Endodermal cell (in vitro differentiated cells): Measurements from ENCODE around the gene RYR2. TPM values are rescaled to one million over a fixed set of nuclear protein-coding genes. Genes with fewer than 3 reads are reported as not detected.
A peak's percentile ranks its signal among the peaks of the same experiment; 100 is the strongest.
"Not testable (repeated sequence)": the region's sequence is repeated elsewhere in the genome, so short reads cannot be mapped to it uniquely, and the experiment has no call there.

Experiments used
- DNase-seq: peaks from one replicate; pipeline ENCODE4 v3.0.0-alpha.2; 2017
- H3K27ac ChIP-seq: 2 replicates; pipeline ENCODE4 v1.5.1; 2013; ENCODE audit warnings: mild to moderate bottlenecking, low read depth, low read length, moderate library complexity
- H3K27me3 ChIP-seq: 2 replicates; pipeline ENCODE4 v1.6.1; 2013; ENCODE audit warnings: mild to moderate bottlenecking, low read length, moderate library complexity; ENCODE audit not compliant: insufficient read depth, control insufficient read depth, poor library complexity, severe bottlenecking
- H3K36me3 ChIP-seq: 2 replicates; pipeline ENCODE4 v1.7.0; 2013; ENCODE audit warnings: mild to moderate bottlenecking, low read length, moderate library complexity; ENCODE audit not compliant: control insufficient read depth, insufficient read depth
- H3K4me1 ChIP-seq: one replicate; pipeline ENCODE4 v1.7.0; 2013; ENCODE audit warnings: low read length; ENCODE audit not compliant: control insufficient read depth, insufficient read depth
- H3K4me3 ChIP-seq: 2 replicates; pipeline ENCODE4 v1.5.1; 2013; ENCODE audit warnings: mild to moderate bottlenecking, low read length, moderate library complexity
- H3K9ac ChIP-seq: 2 replicates; pipeline ENCODE4 v1.6.1; 2013; ENCODE audit warnings: mild to moderate bottlenecking, low read length, moderate library complexity; ENCODE audit not compliant: poor library complexity, severe bottlenecking; ENCODE audit errors: extremely low read depth
- H3K9me3 ChIP-seq: 2 replicates; pipeline ENCODE4 v1.6.1; 2013; ENCODE audit warnings: mild to moderate bottlenecking, low read length, moderate library complexity; ENCODE audit not compliant: control insufficient read depth
- H3K27ac Mint-ChIP-seq: 2 replicates; pipeline ENCODE4 v1.8.0; 2020; ENCODE audit warnings: mixed read lengths
- H3K27me3 Mint-ChIP-seq: 2 replicates; pipeline ENCODE4 v1.8.0; 2021; ENCODE audit warnings: mild to moderate bottlenecking, mixed read lengths; ENCODE audit not compliant: insufficient read depth
- H3K36me3 Mint-ChIP-seq: 2 replicates; pipeline ENCODE4 v1.8.0; 2020; ENCODE audit warnings: low read depth, mixed read lengths
- H3K4me1 Mint-ChIP-seq: 2 replicates; pipeline ENCODE4 v1.8.0; 2020; ENCODE audit warnings: mixed read lengths
- H3K4me3 Mint-ChIP-seq: 2 replicates; pipeline ENCODE4 v1.8.0; 2020; ENCODE audit warnings: mild to moderate bottlenecking, moderate library complexity, mixed read lengths
- H3K9me3 Mint-ChIP-seq: 2 replicates; pipeline ENCODE4 v1.8.0; 2020; ENCODE audit warnings: mild to moderate bottlenecking, mixed read lengths
- CTCF ChIP-seq: fragments of 200-600 bp; sonication (generic); conservative IDR thresholded peaks from 2 replicates; pipeline ENCODE4 v1.5.0; 2021; ENCODE audit warnings: antibody characterized with exemption, mild to moderate bottlenecking
- WGBS, 2 experiments: methylation state at CpG; one replicate each; pipeline versions ENCODE4 v1.1.5 to v1.1.7; 2013; ENCODE audit warnings: missing lambda C conversion rate in 2 of 2, mixed read lengths in 1 of 2; ENCODE audit not compliant: insufficient coverage in 1 of 2, insufficient read length in 1 of 2; 5-methylcytosine and 5-hydroxymethylcytosine counted together
- total RNA-seq, 2 donors: library from RNA; stranded (reverse); fragmentation: NEBNext Ultra II Directional in 1 of 2; extraction: Animal tissue kit (Norgen Biotek cat#: 25700) in 1 of 2; gene quantifications; 2 replicates in 1 of 2; 3 replicates in 1 of 2; pipeline ENCODE4 v1.2.1, GENCODE V29; 2021

Gene RYR2
- total RNA-seq, 2 donors from 2014 or later = 0.95 to 2.4 TPM

- H3K27ac Mint-ChIP-seq = no peak overlapping the region
Measured at GRCh38 chr1:237591353-237591752, 549.4 kb downstream of the RYR2 start.

GRCh38 chr1:237603036-237603568, 561.1 kb downstream of the RYR2 start:
- H3K36me3 ChIP-seq, H3K4me1 ChIP-seq, H3K27ac Mint-ChIP-seq, H3K27me3 ChIP-seq, H3K9me3 Mint-ChIP-seq, DNase-seq, H3K9me3 ChIP-seq, H3K4me1 Mint-ChIP-seq, H3K4me3 Mint-ChIP-seq, H3K4me3 ChIP-seq, H3K27ac ChIP-seq, H3K36me3 Mint-ChIP-seq, H3K27me3 Mint-ChIP-seq, H3K9ac ChIP-seq: not testable (repeated sequence)
- 86 to 95% methylated on average over 13 to 15 of the region's 15 CpGs for WGBS, 2 experiments

More at GRCh38 chr1:237591353-237591752, 549.4 kb downstream of the RYR2 start:
- Mint-ChIP-seq H3K27me3 (no peaks in the 10 kb centered on the region), H3K4me3 (no peak overlapping the region), H3K4me1 (no peaks in the 10 kb centered on the region), H3K9me3 (peaks cover 1% of the 10 kb centered on the region), H3K36me3 (peaks cover 6% of the 10 kb centered on the region)
- no peak overlapping the region for H3K4me3 ChIP-seq
- H3K9ac ChIP-seq = no peak overlapping the region
- no peaks in the 10 kb centered on the region for H3K36me3 ChIP-seq
- TF ChIP-seq CTCF = peak; percentile 52
- DNase-seq = no peak
- no peak overlapping the region for H3K27ac ChIP-seq
- H3K27me3 ChIP-seq = no peaks in the 10 kb centered on the region
- no peaks in the 10 kb centered on the region for H3K9me3 ChIP-seq
- H3K4me1 ChIP-seq = no peaks in the 10 kb centered on the region
- WGBS, 2 experiments = 89 to 100% methylated on average over 2 of the region's 2 CpGs

- Histone ChIP-seq H3K4me1 (no peaks in the 10 kb centered on the region), H3K9me3 (no peaks in the 10 kb centered on the region), H3K27ac (no peak overlapping the region), H3K4me3 (no peak overlapping the region), H3K36me3 (no peaks in the 10 kb centered on the region), H3K9ac (no peak overlapping the region), H3K27me3 (no peaks in the 10 kb centered on the region)
- WGBS, 2 experiments = 97 to 100% methylated on average over 1 to 3 of the region's 3 CpGs
- no peaks in the 10 kb centered on the region for H3K27me3 Mint-ChIP-seq
- TF ChIP-seq CTCF = no peak
- H3K27ac Mint-ChIP-seq = no peak overlapping the region
- peaks cover 2% of the 10 kb centered on the region for H3K36me3 Mint-ChIP-seq
- no peak for DNase-seq
- no peaks in the 10 kb centered on the region for H3K9me3 Mint-ChIP-seq
- no peak overlapping the region for H3K4me3 Mint-ChIP-seq
- H3K4me1 Mint-ChIP-seq = no peaks in the 10 kb centered on the region
Measured at GRCh38 chr1:237608433-237608832, 566.4 kb downstream of the RYR2 start.

GRCh38 chr1:237610157-237610556, 568.2 kb downstream of the RYR2 start:
- H3K36me3 Mint-ChIP-seq = no peaks in the 10 kb centered on the region
- Histone ChIP-seq H3K4me1 (no peaks in the 10 kb centered on the region), H3K27me3 (no peaks in the 10 kb centered on the region), H3K9me3 (no peaks in the 10 kb centered on the region), H3K4me3 (no peak overlapping the region), H3K36me3 (no peaks in the 10 kb centered on the region), H3K9ac (no peak overlapping the region), H3K27ac (no peak overlapping the region)
- TF ChIP-seq CTCF = no peak
- 87 to 90% methylated on average over 5 of the region's 5 CpGs for WGBS, 2 experiments
- no peaks in the 10 kb centered on the region for H3K9me3 Mint-ChIP-seq
- no peak overlapping the region for H3K27ac Mint-ChIP-seq
- DNase-seq = no peak
- H3K4me1 Mint-ChIP-seq = no peaks in the 10 kb centered on the region
- no peaks in the 10 kb centered on the region for H3K27me3 Mint-ChIP-seq
- no peak overlapping the region for H3K4me3 Mint-ChIP-seq
